Pons (tissue), 1 donor: Measurements from ENCODE around the gene SFXN3.

Experiments
- DNase-seq: peaks from one replicate; pipeline ENCODE4 v3.0.0-alpha.2; 2016; ENCODE audit warnings: low spot score

Gene SFXN3

DNA sequence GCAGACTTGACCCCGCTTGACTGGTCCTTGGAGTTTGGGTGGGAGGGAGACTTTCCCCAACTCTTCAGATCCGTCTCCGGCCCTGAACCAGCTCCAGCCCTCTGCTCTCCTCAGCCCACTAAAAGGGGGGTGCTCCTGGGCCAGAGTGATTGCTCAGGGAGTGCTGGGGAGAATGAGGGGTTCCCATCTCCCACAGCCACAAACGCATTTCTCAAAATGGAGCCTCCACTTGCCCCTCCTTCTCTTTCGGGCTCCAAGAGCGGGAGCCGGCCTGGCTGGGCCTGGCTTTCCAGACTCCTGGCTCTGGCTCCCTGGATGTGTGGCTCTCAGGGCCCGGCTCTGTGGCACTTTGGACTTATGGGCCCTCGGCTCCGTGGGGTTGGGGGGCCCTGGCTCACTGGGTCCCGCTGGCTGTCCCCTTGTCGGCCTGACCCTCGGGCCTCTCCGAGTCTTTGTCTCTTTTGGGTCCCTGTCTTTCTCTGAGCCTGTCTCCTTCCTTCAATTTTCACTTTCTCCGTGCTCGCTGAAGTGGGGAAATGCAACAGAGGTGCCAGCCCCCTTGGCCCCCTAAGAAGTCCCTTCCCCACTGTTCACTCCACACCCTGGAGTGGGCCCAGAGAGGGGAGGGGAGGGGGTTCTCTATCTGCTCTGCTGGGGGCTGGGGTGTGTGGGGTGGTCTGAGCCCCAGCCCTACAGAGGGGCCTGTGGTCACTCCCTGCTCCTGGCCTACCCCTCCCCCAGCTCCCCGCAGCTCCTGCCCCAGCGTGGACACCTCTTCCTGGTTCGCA, 30.7 kb upstream of the SFXN3 start:
- DNase-seq, result no peak

DNA sequence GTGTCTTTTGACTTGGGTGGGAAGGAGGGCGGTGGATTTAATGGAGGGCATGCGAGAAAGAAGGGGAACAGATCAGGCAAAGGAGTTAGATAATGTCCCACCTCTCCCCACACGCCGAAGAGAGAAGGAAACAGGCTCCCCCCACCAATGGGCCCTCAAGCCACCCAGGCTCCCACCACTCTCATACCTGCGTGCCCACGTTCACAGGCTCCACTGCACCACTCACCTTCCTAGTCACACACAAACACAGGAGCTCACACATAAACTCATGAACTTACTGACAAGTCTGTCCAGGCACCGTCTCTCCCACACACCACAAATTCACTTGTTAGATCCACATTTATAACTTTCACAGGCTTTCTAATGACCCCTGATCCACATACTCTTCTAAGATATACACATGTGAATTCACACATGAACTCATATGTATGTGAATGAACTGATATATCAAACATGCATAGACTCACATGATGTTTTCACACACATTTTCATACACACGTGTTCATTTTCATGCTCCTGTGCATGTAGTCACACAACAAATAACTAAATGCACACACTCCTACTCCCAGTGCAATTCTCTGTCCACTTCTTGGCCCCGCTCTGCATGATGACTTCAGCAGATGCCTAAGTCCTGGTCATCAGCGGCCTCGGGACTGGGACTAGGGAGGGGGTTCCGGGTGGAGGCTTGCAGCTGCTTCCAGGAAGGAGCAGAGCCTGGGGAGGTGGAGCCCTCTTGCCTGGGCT, 29.9 kb upstream of the SFXN3 start:
- peak; percentile 91 for DNase-seq

- no peak for DNase-seq
Observed at GRCh38 chr10:101001659-101002035, 29.4 kb upstream of the SFXN3 start.

DNA sequence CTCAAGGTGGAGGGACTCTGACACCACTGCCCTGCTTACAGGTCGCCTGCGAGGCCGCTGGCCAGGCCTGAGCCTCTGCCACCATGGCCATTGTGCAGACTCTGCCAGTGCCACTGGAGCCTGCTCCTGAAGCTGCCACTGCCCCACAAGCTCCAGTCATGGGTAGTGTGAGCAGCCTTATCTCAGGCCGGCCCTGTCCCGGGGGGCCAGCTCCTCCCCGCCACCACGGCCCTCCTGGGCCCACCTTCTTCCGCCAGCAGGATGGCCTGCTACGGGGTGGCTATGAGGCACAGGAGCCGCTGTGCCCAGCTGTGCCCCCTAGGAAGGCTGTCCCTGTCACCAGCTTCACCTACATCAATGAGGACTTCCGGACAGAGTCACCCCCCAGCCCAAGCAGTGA, 28.6 kb upstream of the SFXN3 start:
- no peak for DNase-seq

GRCh38 chr10:101003639-101004206, 27.3 kb upstream of the SFXN3 start:
- DNase-seq, result no peak

GRCh38 chr10:101005361-101005760, 25.7 kb upstream of the SFXN3 start:
- no peak for DNase-seq

DNA sequence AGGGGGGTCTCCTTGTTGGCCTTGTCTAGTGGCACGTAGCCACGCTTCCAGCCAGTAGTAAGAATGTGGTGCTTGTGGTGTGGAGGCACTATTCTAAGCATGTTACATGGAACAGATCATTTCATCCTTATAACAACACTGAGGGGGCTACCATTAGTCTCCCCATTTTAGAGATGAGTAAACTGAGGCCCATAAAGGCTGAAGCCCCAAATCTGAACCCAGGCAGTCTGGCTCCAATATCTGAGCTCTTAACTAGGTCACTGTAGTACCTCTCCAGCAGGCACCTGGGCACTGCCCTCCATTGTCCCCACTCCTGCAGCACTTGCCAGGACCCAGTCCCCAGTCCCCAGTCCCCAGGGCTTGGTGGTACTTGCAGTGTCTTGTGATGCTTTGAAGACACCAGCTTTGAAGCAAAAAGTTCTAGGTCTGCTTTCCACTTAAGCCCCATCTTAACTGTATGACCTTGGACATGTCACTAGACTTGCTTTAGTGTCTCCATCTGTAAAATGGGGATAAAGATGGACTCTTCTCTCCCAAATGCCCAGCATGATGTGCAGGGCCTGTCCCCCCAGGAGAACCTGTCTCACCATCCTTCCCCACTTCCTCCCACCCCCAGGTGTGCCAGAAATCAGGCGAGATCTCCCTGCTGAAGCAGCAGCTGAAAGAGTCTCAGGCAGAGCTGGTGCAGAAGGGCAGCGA, 25.0 kb upstream of the SFXN3 start:
- no peak for DNase-seq

DNA sequence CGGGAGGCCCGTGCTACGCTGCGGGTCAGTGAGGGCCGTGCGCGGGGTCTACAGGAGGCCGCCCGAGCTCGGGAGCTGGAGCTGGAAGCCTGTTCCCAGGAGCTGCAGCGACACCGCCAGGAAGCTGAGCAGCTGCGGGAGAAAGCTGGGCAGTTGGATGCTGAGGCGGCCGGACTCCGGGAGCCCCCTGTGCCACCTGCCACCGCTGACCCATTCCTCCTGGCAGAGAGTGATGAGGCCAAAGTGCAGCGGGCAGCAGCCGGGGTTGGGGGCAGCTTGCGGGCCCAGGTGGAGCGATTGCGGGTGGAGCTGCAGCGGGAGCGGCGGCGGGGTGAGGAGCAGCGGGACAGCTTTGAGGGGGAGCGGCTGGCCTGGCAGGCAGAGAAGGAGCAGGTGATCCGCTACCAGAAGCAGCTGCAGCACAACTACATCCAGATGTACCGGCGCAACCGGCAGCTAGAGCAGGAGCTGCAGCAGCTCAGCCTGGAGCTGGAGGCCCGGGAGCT, 24.4 kb upstream of the SFXN3 start:
- DNase-seq, result no peak

- no peak for DNase-seq
Observed at GRCh38 chr10:101007099-101007711, 23.8 kb upstream of the SFXN3 start.

DNA sequence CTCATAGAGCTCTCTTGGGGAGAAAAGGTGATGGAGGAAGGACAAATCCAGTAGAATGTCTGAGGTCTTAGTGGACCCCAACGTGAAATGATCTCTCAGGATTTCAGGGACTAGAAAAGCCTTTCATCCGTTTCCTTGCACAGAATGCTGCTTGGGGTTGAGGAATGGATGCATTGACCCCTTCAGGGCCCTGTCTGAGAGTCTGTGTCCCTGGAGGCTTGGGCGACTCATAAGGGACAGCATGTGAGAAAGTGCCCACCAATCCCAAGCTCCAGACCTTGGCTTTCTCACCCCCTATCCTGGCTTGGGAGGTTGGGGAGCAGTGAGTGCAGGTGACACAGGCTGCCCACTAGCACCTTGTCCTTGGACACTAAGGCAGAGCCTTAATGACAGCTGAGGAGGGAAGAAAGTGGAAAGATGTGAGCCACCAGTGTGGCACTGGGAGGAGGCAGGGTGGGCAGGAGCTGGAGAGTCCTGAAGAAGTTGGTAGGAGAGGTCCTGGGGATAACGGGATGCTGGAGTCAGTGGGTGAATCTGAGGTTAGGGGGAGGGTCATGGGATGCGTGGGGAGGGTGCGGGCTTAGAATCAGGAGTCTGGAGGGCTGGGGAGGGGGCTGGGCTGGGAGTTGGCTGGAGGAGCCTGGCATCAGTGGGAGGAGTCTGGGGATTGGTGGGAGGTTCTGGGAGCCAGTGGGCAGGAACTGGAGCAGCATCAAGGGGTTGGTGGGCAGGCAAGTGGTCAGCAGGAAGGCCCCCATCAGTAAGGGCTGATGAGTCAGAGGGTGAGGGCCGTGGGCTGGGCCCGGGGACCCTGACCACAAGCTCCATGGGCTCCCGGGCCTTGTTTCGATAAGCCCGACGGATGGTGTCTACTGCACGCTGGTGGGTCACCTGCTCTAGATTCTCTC, 22.9 kb upstream of the SFXN3 start:
- peak; percentile 81 for DNase-seq

- peak; percentile 96 for DNase-seq
Observed at GRCh38 chr10:101008823-101009423, 22.1 kb upstream of the SFXN3 start.

DNA sequence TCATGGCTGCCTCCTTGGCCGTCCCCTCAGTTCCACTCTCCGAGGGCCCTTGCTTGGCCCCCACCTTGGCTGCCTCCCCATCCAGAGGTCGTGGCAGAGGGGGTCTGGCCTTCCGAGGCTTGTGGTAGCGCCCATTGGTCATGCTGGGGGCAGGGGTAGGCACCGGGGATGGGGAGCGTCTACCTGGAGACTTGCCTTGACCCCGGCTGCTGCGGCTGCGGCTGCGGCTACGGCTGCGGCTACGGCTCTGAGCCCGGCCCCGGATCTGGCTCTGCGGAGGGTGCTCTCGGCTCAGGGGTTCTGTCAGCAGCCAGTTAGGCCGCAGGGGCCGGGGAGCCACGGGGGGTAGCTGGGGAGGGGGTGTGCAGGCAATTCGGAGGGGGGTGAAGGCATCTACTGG, 20.7 kb upstream of the SFXN3 start:
- DNase-seq, result no peak

DNA sequence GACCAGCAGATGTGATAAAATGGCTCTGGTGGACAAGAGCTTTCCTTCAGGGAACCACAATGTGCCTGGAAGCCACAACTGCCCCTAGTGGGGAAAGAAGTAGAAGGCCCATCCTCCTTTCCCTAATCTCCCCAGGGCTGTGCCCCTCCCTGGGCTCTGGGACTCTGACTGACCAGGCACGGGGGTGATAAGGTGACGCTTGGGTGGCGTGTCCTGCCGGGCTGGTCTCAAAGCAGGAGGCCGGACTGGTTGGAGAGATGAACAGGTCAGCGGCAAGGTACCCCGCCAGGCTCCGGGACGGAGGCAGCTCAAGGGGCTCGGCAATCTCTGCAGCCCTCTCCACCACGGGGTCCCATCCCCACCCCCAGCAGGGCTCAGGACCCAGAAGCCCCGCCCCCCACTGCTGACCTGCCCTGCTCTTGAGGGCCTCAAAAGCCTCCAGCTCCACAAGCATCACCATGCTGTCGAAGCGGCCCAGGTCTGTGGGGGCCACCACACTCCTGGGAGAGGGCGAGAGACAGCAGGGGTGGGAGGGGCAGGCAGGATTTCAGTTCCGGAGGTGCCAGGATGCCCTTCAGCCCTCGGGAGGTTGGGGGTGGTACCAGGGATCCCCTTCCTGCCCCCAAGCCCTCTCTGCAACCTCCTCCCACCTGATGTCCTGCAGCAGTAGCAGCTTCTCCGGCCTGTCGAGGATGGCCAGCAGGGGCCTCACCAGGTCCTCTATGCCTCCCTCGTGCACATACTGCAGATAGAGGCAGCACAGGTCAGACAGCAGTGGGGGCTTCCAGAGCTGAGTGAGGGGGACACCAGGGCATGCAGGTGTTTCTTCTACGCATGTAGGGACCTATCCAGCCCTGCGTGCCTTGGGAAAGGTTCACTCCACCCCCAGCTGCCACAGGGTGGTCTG, 19.3 kb upstream of the SFXN3 start:
- no peak for DNase-seq

DNA sequence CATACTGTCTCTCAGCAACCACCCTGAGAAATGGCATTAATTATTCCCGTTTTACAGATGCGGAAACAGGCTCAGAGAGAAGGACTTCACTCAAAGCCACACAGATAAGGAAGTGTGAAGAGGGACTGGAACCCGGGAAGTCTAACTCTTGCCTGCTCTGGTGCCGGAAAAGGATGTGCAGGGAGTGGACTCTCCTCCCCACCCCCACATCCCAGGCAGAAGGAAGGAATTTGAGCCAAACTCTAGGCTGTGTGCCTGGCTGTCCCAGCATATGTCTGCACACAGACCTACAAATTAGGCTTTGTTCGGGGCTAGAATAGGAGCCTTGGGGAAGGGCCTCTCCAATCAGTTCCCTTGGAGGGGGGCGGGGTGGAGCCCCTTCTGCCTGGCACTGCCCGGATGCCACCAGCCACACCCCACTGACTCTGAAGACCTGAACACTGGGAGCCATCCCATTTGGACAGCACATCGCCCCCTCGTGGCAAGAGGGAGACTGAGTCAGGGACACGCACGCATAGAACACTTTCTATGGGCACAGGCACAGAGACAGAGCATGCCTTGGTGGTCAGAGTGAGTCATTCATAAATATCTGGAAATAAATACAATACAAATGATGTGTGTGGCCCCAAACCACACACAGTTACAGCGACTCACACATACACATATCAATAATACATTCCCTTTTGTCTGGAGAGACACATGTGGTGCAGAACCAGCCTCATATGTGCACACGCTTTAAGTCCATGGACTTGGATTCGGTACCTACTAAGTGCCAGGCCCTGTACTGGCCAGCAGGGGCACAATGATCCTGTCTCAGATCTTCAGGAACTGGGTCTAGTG, 18.3 kb upstream of the SFXN3 start:
- peak; percentile 100 for DNase-seq

DNA sequence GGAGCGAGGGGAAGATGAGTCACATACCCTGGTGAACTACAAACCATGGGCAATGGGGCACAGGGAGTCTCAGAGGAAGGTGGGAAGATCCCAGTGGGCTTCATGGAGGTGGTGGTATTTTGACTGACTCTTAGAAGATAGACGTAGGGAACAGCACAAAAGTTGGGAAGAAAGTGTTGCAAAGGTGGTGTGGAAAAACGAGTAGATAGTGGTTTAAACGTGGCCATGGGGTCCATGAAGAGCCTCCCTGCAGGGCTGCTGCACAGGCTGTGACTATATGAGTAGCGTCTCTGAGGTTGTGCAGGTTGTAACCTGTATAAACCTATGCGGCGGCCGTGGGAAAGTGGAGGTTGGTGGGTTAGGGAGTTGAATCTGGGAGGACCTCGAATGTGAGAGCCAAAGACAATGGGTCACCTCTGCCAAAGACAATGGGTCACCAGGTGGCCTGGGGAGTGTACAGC, 17.6 kb upstream of the SFXN3 start:
- DNase-seq, result no peak

DNA sequence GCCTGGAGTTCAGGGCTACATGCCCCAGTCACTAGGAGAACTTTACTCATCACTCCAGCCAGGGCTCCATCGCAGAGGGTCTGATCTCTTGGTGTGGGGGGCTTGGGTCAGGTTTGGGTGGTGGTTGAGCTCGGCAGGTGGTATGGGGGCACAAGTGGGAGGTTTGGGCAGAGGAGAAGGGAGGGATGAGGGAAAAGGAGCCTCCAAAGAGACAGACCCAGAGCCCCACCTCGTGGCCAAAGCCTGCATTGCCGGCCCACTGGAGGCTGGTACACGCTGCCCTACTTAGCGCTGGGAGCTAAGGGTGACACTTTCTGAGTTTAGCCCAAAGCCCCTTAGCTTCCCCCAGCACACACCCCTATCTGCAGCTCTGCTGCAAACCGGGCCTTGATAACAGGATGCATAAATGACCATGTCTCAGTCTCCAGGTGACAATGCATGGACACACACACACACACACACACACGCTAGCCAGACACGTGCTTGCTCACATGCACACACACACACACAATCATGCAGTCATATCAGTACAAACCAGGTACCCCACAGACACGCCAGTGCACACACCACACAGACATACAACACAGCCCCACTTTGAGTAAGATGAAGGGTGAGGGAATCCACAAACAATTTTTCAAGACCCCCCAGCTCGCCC, 16.7 kb upstream of the SFXN3 start:
- peak; percentile 77 for DNase-seq

- DNase-seq, result no peak
Observed at GRCh38 chr10:101014966-101015581, 16.0 kb upstream of the SFXN3 start.
